DMS 273 treated with DMSO at 0.1 percent for 48 hours (cell line): ENCODE measurements around the gene SLC66A3.

Source experiments
- DNase-seq: peaks from one replicate; lab custom pipeline; 2025; lab: John Stamatoyannopoulos, UW

The SLC66A3 gene

GRCh38 chr2:11155381-11156035 lies at the start of gene SLC66A3:
Gene SLC66A3 (plus strand): TSS chr2:11155467. CDS start chr2:11155547, 80 bp downstream.
- peak; percentile 71 for DNase-seq

GRCh38 chr2:11109002-11109401 lies 46.3 kb upstream of the SLC66A3 start:
- DNase-seq = no peak

DNA sequence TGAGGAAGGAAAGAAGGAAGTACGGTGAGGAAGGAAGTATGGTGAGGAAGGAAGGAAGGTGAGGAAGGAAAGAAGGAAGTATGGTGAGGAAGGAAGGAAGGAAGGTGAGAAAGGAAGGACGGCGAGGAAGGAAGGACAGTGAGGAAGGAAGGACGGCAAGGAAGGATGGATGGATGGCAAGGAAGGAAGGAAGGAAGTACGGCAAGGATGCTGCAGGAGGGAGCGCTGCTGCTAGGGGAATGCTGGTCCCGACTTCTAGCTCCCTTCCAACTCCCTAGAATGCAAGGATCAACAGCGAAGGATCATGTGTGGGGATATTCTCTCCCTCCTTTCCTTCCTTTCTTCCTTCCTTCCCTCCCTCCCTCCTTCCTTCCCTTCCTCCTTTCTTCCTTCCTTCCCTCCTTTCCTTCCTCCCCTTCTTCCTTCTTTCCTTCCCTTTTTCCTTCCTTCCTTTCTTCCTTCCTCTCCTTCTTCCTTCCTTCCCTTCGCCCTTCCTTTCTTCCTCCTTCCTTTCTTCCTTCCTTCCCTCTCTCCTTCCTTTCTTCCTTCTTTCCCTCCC lies 42.3 kb upstream of the SLC66A3 start:
- DNase-seq = no peak

GRCh38 chr2:11117776-11118175 lies 37.5 kb upstream of the SLC66A3 start:
- DNase-seq = no peak

DNA sequence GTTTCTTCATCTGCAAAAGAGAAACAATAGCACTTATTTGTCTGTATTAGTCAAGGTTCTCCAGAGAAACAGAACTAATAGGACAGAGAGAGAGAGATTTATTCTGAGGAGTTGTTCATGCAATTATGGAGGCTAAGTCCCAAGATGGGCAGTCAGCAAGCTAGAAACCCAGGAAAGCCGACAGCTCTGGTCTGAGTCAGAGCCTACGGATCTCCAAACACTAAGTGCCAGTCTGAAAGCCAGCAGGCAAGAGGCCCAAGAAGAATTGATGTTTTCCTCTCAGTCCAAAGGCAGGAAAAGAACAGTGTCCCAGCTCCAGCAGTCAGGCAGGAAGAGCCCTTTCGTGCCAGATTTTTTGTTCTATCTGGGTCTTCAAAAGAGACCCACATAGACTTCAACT lies 36.5 kb upstream of the SLC66A3 start:
- no peak for DNase-seq

DNA sequence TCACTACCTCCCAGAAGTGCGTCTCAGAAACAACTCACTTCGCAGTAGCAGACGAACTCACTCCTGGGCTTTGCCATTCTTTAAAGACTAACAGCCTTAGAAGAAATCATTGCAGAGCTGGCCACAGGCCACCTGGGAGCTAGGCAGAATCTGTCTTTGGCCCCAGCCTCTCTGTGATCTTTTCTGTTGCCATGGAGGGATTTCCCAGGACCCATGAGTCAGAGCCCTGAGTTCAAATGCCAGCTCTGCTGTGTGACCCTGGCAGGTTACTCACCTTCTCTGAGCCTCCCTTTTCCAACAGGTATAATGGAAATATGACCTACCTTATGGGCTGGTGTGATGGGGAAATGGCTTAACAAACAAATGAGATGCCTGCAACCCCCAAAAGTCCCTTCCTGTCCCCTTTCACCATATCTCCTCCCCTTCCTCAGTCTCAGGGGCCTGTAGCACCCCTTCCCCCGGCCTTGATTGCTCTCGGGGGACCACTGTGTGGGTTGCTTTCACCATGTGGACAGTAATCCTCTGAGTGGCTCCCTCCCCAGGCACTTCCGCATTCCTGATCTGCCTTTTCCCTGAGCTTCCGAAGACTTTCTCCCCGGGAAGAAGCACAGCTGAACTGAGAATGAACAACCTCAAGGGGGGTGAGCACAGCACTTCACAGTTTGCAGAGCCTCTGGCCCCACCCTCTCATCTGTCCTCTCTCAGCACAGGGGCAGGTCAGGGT lies 34.0 kb upstream of the SLC66A3 start:
- no peak for DNase-seq

DNA sequence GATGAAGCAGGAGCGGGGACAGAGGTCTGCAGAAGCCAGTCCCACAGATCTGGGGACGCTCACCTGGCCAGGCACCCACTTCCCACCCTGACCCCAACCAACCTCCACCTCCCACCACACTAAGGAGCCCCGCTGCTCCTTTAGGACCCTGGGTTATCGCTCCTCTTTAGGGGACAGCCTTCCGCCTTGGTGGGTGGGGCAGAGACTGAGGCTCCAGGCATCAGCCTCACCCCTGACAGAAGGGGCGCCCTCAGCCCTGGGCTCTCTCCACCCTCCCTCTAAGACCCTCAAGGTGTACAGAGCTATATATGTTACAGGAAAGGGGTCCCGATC lies 33.5 kb upstream of the SLC66A3 start:
- no peak for DNase-seq

DNA sequence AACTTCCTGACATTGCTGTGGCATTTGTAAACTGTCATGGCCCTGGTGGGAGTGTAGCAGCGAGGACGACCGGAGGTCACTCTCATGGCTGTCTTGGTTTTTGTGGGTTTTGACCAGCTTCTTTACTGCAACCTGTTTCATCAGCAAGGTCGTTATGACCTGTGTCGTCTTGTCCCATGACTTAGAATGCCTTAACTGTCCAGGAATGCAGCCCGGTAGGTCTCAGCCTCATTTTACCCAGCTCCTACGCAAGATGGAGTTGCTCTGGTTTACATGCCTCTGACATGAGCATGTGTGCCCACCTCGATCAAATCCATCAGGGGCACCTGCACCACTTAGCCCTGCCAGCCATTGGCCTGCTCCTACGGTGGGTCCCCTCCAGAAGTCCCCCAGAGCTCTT lies 32.9 kb upstream of the SLC66A3 start:
- no peak for DNase-seq

DNA sequence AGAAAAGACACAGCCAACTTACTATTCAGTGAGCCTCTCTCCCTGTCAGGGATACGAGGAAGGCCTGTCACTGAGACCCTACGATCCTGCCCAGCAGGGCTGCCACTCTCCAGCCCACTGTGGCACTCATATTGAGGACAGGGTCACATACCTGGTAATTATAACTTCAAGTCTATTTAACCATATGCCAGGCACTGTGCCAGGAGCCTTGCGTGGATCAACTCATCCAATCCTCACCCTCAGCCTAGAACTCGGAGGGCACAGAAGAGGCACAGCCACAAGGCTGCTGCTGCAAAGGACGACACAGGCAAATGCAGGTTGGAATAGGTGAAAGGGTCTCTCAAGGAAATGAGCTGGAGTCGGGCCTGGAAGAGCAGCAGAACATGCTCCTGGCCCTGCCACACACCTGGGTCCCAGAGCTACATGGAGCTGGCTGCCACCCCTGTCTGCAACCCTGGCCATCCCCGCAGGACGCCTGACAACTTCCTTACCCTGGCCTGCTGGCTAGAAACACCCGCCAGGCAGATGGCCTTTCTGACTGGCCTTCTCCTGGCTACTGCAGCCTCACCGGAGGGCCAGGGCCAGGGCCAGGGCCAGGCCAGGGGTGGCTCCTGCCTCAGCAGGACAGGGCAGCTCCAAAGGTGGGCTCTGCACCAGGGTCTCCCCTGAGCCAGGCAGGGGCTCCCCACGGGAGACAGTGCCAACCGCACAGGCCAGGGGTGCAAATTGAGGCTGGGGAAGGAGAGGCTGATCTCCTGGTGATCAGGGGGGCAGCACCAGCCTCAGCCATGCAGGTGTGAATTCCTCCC lies 32.1 kb upstream of the SLC66A3 start:
- DNase-seq = no peak

DNA sequence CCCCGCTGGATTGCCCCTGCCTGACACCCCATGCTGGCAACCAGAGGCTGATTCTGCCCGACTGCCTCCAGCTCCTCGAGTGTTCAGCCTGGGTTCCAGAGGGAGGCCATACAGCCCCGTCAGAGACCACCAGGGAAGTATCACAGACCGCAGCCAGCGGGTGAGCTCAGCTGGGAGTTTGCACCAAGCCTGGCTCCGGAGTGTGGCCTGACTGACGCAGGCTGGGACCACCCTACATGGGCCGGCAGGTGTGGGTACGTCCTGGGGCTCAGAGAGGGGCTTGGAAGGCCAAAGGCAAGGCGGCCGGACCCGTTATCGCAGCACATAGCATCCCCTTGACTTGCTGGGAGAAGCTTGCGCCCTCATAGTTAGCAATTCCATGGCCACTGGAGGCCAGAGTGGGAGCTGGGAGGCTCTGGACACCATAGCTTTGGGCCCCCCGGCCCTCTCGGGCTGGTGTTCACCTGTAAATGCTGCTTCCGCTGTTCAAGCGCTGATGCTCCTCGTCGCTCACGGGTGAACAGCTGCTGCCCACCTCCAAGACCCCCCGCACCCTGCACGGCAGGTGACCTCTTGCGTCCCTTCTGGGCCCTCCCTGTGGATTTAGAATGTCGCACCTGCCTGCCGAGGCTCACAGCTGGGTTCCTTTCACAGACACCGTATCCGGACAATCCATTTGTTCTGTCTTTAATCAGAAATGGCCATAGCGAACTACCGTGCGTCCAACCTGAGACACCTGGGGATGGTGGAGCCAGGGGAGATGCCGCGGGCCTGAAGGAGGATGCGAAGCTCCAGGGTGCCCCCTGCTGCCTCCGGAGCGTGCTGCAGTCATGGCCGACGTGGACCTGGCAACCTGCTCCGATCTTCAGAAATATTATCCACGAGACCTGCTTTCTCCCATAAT lies 31.2 kb upstream of the SLC66A3 start:
- DNase-seq = peak; percentile 19

- DNase-seq = no peak
These were observed 30.6 kb upstream of the SLC66A3 start for GRCh38 chr2:11124760-11125068.

DNA sequence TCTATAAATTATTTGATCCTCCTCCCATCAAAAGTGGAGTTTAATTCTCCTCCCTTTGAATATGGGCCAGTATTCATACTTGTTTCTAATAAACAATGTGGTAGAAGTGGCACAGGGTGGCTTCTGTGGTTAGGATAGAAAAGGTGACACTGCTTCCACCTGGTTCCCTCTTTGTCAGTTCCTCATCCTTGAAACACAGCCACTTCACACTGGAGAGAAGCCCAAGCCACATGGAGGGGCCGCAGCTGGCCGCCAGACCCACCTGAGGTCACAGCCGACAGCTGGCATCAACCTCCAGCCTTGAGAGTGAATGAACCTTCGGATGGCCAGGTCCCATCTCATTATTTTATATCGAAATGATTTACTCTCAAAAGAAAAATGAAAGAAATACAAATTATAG lies 27.5 kb upstream of the SLC66A3 start:
- no peak for DNase-seq

DNA sequence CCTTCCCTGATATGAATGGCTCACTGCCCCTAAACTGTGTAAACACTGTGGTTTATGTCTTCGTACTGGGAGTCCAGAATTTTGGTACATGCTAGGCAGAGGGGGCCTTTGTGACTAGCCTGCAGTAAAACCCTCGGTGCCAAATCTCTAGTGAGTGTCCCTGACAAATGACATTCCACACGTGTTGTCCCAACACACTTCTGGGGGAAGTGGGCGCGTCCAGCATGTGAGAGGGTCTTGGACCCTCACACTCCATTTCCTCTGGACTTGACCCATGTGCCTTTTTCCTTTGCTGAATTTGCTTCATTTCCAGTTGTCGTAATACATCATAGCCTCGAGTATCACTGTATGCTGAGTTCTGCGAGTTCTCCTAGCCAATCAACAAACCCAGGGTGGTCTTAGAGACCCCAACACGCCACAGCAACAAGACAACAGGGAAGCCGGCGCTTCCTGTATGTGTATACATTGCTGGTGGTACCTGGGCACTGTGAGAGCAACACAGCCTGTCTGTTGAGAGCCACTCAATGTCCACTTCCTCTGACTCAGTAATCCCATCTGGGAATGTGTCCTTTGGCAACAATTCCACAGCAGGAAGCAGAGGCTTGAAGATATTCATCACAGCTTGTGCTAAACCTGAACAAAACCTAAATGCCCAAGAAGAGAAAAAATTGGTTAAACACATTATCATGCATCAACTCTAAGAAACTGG lies 26.9 kb upstream of the SLC66A3 start:
- DNase-seq = no peak

- no peak for DNase-seq
These were observed 25.4 kb upstream of the SLC66A3 start for GRCh38 chr2:11129598-11130449.

- no peak for DNase-seq
These were observed 23.9 kb upstream of the SLC66A3 start for GRCh38 chr2:11131166-11131920.

DNA sequence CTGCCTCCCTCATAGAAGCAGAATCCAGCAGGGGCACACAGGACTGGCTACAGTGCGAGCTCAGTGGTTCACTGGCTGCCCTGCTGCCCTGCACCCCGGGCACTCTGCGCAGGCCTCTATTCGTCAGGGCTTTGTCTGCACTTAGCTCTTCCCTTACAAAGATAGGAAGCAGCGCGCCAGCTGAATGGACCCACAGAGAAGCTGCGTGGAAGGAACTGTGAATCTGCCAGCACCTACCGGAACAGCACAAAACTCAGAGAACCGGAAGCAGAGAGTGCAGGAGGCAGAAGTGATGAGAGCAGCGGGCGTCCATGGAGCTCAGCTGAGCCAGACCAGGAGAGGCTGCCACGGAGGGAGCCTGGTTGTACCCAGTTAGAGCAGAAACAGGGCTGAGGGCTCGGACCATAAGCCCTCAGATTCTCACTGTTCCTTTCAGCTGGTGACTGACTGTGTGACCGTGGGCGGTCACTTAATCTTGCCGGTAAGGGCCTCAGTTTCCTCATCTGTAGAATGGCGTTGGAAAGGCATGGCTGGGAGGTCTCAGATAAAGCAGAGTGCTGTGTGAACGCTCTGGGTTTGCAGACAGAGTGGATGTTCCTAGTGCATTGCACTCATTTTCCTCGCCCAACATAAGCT lies 23.1 kb upstream of the SLC66A3 start:
- no peak for DNase-seq

DNA sequence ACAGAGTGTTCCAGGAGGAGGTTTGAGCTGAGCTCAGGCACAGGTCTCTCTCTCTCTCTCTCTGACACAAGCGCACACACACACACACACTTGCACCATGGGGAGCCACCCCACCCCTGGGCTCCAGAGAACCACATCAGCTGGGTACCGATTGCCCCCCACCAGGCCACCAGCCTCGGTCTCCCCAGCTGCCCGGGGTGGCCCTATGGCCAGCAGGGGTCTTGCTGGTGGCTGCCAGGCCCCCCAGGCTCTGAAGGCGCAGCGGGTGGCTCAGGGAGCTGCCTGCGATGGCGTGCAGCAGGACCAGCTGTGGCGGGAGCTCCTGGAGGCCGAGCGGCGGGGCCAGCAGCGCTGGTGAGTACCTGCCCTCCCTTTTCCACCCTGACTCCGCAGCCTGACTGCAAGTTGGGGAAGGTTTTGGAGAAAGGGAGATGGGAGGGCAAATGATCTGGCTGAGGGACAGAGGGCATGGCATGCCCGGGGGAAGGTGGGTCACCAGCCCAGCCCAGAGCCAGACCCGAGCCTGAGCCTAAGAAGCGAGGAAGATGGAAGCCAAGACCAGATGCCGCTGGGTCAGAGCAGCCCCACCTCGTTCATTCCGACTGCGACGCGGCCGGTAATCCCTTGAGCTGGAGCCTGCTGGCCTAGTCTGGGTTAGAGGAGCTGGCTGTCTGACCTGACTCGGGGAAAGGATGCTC lies 21.9 kb upstream of the SLC66A3 start:
- DNase-seq = no peak

GRCh38 chr2:11133936-11134320 lies 21.3 kb upstream of the SLC66A3 start:
- DNase-seq = no peak
